HL-60 (cell line): ENCODE measurements around the gene ABCG1.

Experiments used
- DNase-seq, 2 experiments: peaks; one replicate each; pipeline ENCODE4 v3.0.0-alpha.2; 2010 to 2020; ENCODE audit warnings: low read depth in 1 of 2, low spot score in 1 of 2
- H3K27ac ChIP-seq: fragments of 250-450 bp; sonication (Bioruptor Pico); replicated peaks from 2 replicates; pipeline ENCODE4 v1.5.1; 2020; ENCODE audit warnings: mild to moderate bottlenecking, moderate library complexity
- H3K27me3 ChIP-seq: fragments of 250-450 bp; sonication (Bioruptor Pico); 2 replicates; pipeline ENCODE4 v1.5.1; 2021; ENCODE audit warnings: mild to moderate bottlenecking, moderate library complexity; ENCODE audit not compliant: insufficient read depth, poor library complexity, severe bottlenecking
- H3K4me3 ChIP-seq: replicated peaks from 2 replicates; pipeline ENCODE4 v1.5.1; 2011; ENCODE audit warnings: mild to moderate bottlenecking, control low read depth, low read length; ENCODE audit not compliant: insufficient read depth
- CTCF ChIP-seq: IDR thresholded peaks from one replicate; pipeline ENCODE4 v1.5.1; 2011; ENCODE audit warnings: low read length, control low read depth, inconsistent platforms; ENCODE audit not compliant: insufficient read depth
- GABPA ChIP-seq: IDR thresholded peaks from 2 replicates; pipeline ENCODE4 v1.6.1; 2012; ENCODE audit warnings: low read depth
- POLR2AphosphoS5 ChIP-seq: IDR thresholded peaks from 2 replicates; pipeline ENCODE4 v1.6.1; 2012; ENCODE audit warnings: low read depth
- REST ChIP-seq: IDR thresholded peaks from 2 replicates; pipeline ENCODE4 v1.6.1; 2012; ENCODE audit warnings: low read depth; ENCODE audit not compliant: insufficient replicate concordance
- SPI1 ChIP-seq: IDR thresholded peaks from 2 replicates; pipeline ENCODE4 v1.6.1; 2012; ENCODE audit warnings: low read depth, mild to moderate bottlenecking, borderline replicate concordance

ABCG1 gene

GRCh38 chr21:42188663-42189062 is 30.3 kb upstream of the ABCG1 start:
- Histone ChIP-seq H3K27me3 (no peaks in the 10 kb centered on the region), H3K4me3 (no peak overlapping the region), H3K27ac (peak overlapping the region; percentile 83)
- TF ChIP-seq CTCF: no peak
- TF ChIP-seq REST: no peak
- TF ChIP-seq SPI1: no peak
- no peak for TF ChIP-seq POLR2AphosphoS5
- TF ChIP-seq GABPA: no peak
- no peak for DNase-seq

GRCh38 chr21:42189431-42189830 is 29.5 kb upstream of the ABCG1 start:
- TF ChIP-seq REST (no peak), SPI1 (no peak), POLR2AphosphoS5 (no peak)
- Histone ChIP-seq H3K27me3 (no peaks in the 10 kb centered on the region), H3K27ac (no peak overlapping the region), H3K4me3 (no peak overlapping the region)
- no peak for DNase-seq

GRCh38 chr21:42189860-42190485 is 29.0 kb upstream of the ABCG1 start:
- no peak for TF ChIP-seq CTCF
- no peak for TF ChIP-seq SPI1
- no peak for TF ChIP-seq POLR2AphosphoS5
- TF ChIP-seq REST: no peak
- no peak for TF ChIP-seq GABPA
- DNase-seq: no peak
- Histone ChIP-seq H3K4me3 (no peak overlapping the region), H3K27me3 (no peaks in the 10 kb centered on the region), H3K27ac (no peak overlapping the region)
